HepG2 (cell line): Measurements from ENCODE around the gene IL22RA1. TPM values are rescaled to one million over a fixed set of nuclear protein-coding genes. Genes with fewer than 3 reads are reported as not detected.

Experiments
- ATAC-seq: fragments of 200-7000 bp; cut with Tn5 transposase; 3 replicates; pipeline ENCODE4 v1.9.1; 2020; ENCODE audit warnings: mild to moderate bottlenecking, moderate library complexity
- BruUV-seq: library from RNA; stranded (reverse); fragments of 400-500 nt; replicated peaks from 2 replicates; lab custom pipeline; 2021; lab: Mats Ljungman, UMichigan
- CTCF ChIA-PET: fragments of 300-600 bp; formaldehyde crosslinking; extraction: SDS; loops from one replicate; lab custom pipeline; 2021; ENCODE audit warnings: low total read pairs, inconsistent platforms, low intra/inter-chr PET ratio; lab: Yijun Ruan, JAX
- POLR2A ChIA-PET: fragments of 350-600 bp; sonication (Branson Sonifier 250); formaldehyde crosslinking; loops from one replicate; lab custom pipeline; 2020; ENCODE audit warnings: antibody characterized with exemption, inconsistent platforms; lab: Yijun Ruan, JAX
- DNase-seq: peaks from one replicate; pipeline ENCODE4 v3.0.0-alpha.2; 2015; ENCODE audit warnings: low spot score
- FAIRE-seq: peaks from 3 replicates; lab custom pipeline; 2011; peaks lifted over from hg19 to GRCh38; lab: Jason Lieb, UNC
- H2AFZ ChIP-seq: one replicate; pipeline ENCODE4 v1.6.1; 2011; ENCODE audit warnings: low read length, inconsistent platforms
- H3K27ac ChIP-seq: fragments of 300-600 bp; 3 replicates; pipeline ENCODE4 v1.8.0; 2011; ENCODE audit warnings: mixed run types, mild to moderate bottlenecking, mixed read lengths, low read length, inconsistent platforms; ENCODE audit not compliant: insufficient read depth; ENCODE audit errors: extremely low read length
- H3K27me3 ChIP-seq, 2 experiments: fragments of 200-600 bp in 1 of 2; 2 replicates in 1 of 2; 3 replicates in 1 of 2; pipeline versions ENCODE4 v1.6.0 to v1.8.0; 2011; ENCODE audit warnings: low read length in 2 of 2, mild to moderate bottlenecking in 2 of 2, moderate library complexity in 2 of 2, inconsistent platforms in 1 of 2; ENCODE audit not compliant: insufficient read depth in 2 of 2, control insufficient read depth in 1 of 2
- H3K36me3 ChIP-seq, 2 experiments: fragments of 200-600 bp in 1 of 2; replicated peaks in 1 of 2; 2 replicates in 1 of 2; 3 replicates in 1 of 2; pipeline versions ENCODE4 v1.5.1 to v1.8.0; 2011; ENCODE audit warnings: low read length in 2 of 2, inconsistent platforms in 1 of 2; ENCODE audit not compliant: insufficient read depth in 2 of 2, control insufficient read depth in 1 of 2
- H3K4me1 ChIP-seq: 2 replicates; pipeline ENCODE4 v1.5.1; 2012; ENCODE audit warnings: low read length, inconsistent platforms; ENCODE audit not compliant: insufficient read depth
- H3K4me2 ChIP-seq: 2 replicates; pipeline ENCODE4 v1.6.0; 2011; ENCODE audit warnings: low read depth, low read length, inconsistent platforms
- H3K4me3 ChIP-seq, 3 experiments: fragments of 200-600 bp in 1 of 3; sonication (generic), shearing (Covaris generic) in 1 of 3; replicated peaks in 1 of 3; 2 replicates each; pipeline ENCODE4 v1.5.1; 2011 to 2016; ENCODE audit warnings: low read length in 3 of 3, inconsistent platforms in 2 of 3, low read depth in 2 of 3, mild to moderate bottlenecking in 2 of 3, control low read depth in 1 of 3, mixed read lengths in 1 of 3; ENCODE audit not compliant: insufficient read depth in 1 of 3
- H3K79me2 ChIP-seq: one replicate; pipeline ENCODE4 v1.6.1; 2011; ENCODE audit warnings: low read length, inconsistent platforms; ENCODE audit not compliant: insufficient read depth
- H3K9ac ChIP-seq: 2 replicates; pipeline ENCODE4 v1.6.0; 2011; ENCODE audit warnings: mild to moderate bottlenecking, low read depth, low read length, inconsistent platforms; ENCODE audit not compliant: insufficient read depth
- H3K9me3 ChIP-seq: 2 replicates; pipeline ENCODE4 v1.5.1; 2012; ENCODE audit warnings: mild to moderate bottlenecking, low read length
- H4K20me1 ChIP-seq: 2 replicates; pipeline ENCODE4 v1.6.0; 2011; ENCODE audit warnings: inconsistent platforms, mild to moderate bottlenecking, low read length, moderate library complexity; ENCODE audit not compliant: insufficient read depth
- ARNTL ChIP-seq: sonication (generic); formaldehyde crosslinking; IDR thresholded peaks from 2 replicates; pipeline ENCODE4 v1.4.0; 2020; ENCODE audit warnings: mild to moderate bottlenecking, missing genetic modification reagents
- IRF2 ChIP-seq: IDR thresholded peaks from 2 replicates; pipeline ENCODE4 v1.6.1; 2018; ENCODE audit warnings: missing genetic modification reagents, missing compliant biosample characterization
- RXRB ChIP-seq: IDR thresholded peaks from 2 replicates; pipeline ENCODE4 v1.6.1; 2016; ENCODE audit warnings: borderline replicate concordance, missing genetic modification reagents, missing compliant biosample characterization
- SAFB2 ChIP-seq: sonication (generic); formaldehyde crosslinking; IDR thresholded peaks from 2 replicates; pipeline ENCODE4 v1.5.1; 2020; ENCODE audit warnings: missing genetic modification reagents, low read depth, mild to moderate bottlenecking, borderline replicate concordance
- SMAD3 ChIP-seq: sonication (generic); formaldehyde crosslinking; IDR thresholded peaks from 2 replicates; pipeline ENCODE4 v1.4.0; 2020; ENCODE audit warnings: missing genetic modification reagents
- ZNF382 ChIP-seq: sonication (generic); formaldehyde crosslinking; IDR thresholded peaks from 2 replicates; pipeline ENCODE4 v1.5.0; 2020; ENCODE audit warnings: missing genetic modification reagents, mild to moderate bottlenecking, borderline replicate concordance
- ZNF605 ChIP-seq: sonication (generic); formaldehyde crosslinking; IDR thresholded peaks from 2 replicates; pipeline ENCODE4 v1.8.0; 2022; ENCODE audit warnings: mild to moderate bottlenecking, missing genetic modification reagents
- ZNF83 ChIP-seq: sonication (generic); formaldehyde crosslinking; IDR thresholded peaks from 2 replicates; pipeline ENCODE4 v1.4.0; 2020; ENCODE audit warnings: missing genetic modification reagents, mild to moderate bottlenecking, borderline replicate concordance
- WGBS: methylation state at CpG from one replicate; pipeline ENCODE4 v1.1.6; 2017; ENCODE audit warnings: low lambda C conversion rate; 5-methylcytosine and 5-hydroxymethylcytosine counted together
- in situ Hi-C: cut with HindIII; loops from 2 replicates; pipeline ENCODE4 v1.10.0; 2017; ENCODE audit warnings: low pct_unique_long_range_greater_than_20kb; ENCODE audit not compliant: extremely low pct_ligation_motif_present
- intact Hi-C: fragments of 100-400 bp; cut with micrococcal nuclease; formaldehyde crosslinking; loops from one replicate; pipeline ENCODE4 v1.10.0; 2022; ENCODE audit not compliant: unreplicated experiment
- polyA plus RNA-seq, 8 experiments: library from polyadenylated mRNA; depleted of rRNA in 3 of 8; stranded (reverse) in 7 of 8; unstranded in 1 of 8; fragments of >200 nt; fragmentation: Illumina TruSeq in 4 of 8; extraction: Trizol in 4 of 8; gene quantifications; 2 replicates each; pipeline versions ENCODE4 v1.2.1 to v1.2.3, GENCODE V29; 2011 to 2016; ENCODE audit warnings: low read depth in 4 of 8, missing spikeins in 1 of 8, mixed read lengths in 1 of 8; ENCODE audit not compliant: insufficient read depth in 1 of 8
- total RNA-seq, 5 experiments: library from RNA; depleted of rRNA; stranded (reverse); fragments of >200 nt; fragmentation: Illumina TruSeq; extraction: Trizol; gene quantifications; 2 replicates each; pipeline ENCODE4 v1.2.3, GENCODE V29; 2016; ENCODE audit warnings: low read depth in 1 of 5
- TF ChIP-seq, protein P1 (sequence below): sonication (generic); formaldehyde crosslinking; IDR thresholded peaks from 2 replicates; pipeline ENCODE4 v1.9.0; 2022; ENCODE audit warnings: missing genetic modification reagents, mild to moderate bottlenecking, borderline replicate concordance
- TF ChIP-seq, protein P2 (sequence below), 2 experiments: sonication (generic) in 1 of 2; formaldehyde crosslinking in 1 of 2; IDR thresholded peaks; 2 replicates each; pipeline versions ENCODE4 v1.4.0 to v1.6.1; 2018 to 2020; ENCODE audit warnings: missing genetic modification reagents in 2 of 2, borderline replicate concordance in 1 of 2, low read depth in 1 of 2, mild to moderate bottlenecking in 1 of 2, missing biosample characterization in 1 of 2
- TF ChIP-seq, protein P3 (sequence below): sonication (generic); formaldehyde crosslinking; IDR thresholded peaks from 2 replicates; pipeline ENCODE4 v1.5.1; 2020; ENCODE audit warnings: mild to moderate bottlenecking, missing genetic modification reagents, moderate library complexity
- TF ChIP-seq, protein P4 (sequence below): sonication (generic); formaldehyde crosslinking; IDR thresholded peaks from 2 replicates; pipeline ENCODE4 v1.4.0; 2020; ENCODE audit warnings: missing genetic modification reagents

Gene IL22RA1
- total and polyA plus RNA-seq, 2 of the 13 experiments (the other 11 are each of a cell fraction or from before 2014, with no cell fraction given): 4.4 to 10.2 TPM

- in situ Hi-C loops: loop anchor here (5.0 to 10.0 kb wide), 2 partner anchors 36 to 324 kb away; no protein-coding TSS in a partner anchor
- intact Hi-C loops: loop anchor here (1.0 kb wide), 2 partner anchors 41 to 320 kb away; partner anchors contain the start of gene MYOM3
- Histone ChIP-seq H3K4me2 (no peak overlapping the region), H4K20me1 (no peaks in the 10 kb centered on the region), H3K79me2 (no peaks in the 10 kb centered on the region), H3K4me3 (no peak overlapping the region), H3K9ac (no peak overlapping the region), H3K4me1 (no peaks in the 10 kb centered on the region), H3K27me3 (no peaks in the 10 kb centered on the region), H3K36me3 (peaks cover 0 to 1% of the 10 kb centered on the region in 2 experiments; a peak in 2 of 5 replicates), H3K27ac (no peak overlapping the region), H2AFZ (no peak overlapping the region), H3K9me3 (no peaks in the 10 kb centered on the region)
- ChIA-PET CTCF (interaction anchor here (1.3 to 2.5 kb wide), 3 partner anchors 42 to 320 kb away, joined by 4 to 14 read pairs (median 13); partner anchors contain the start of gene MYOM3), POLR2A (interaction anchor here (1.8 kb wide), 1 partner anchor 79 kb away, joined by 4 read pairs; no protein-coding TSS in a partner anchor)
- FAIRE-seq: peak; percentile 92
- no TSS peak for BruUV-seq
- peak; percentile 68 for DNase-seq
- WGBS: 46% methylated on average over 14 of the region's 15 CpGs
- ATAC-seq: peak; percentile 94
- TF ChIP-seq SMAD3 (CRISPR knock-in tag) (0 out of 2 replicates have a peak, but pooled peaks have one; percentile 39), ARNTL (no peak), ZNF605 (peak; percentile 43; the same call in 1 of the 2 replicates), SAFB2 (CRISPR knock-in tag) (no peak), IRF2 (CRISPR knock-in tag) (peak; percentile 51; the same call in 1 of the 2 replicates), RXRB (peak; percentile 22; the same call in 1 of the 2 replicates), ZNF382 (no peak), ZNF83 (CRISPR knock-in tag) (0 out of 2 replicates have a peak, but pooled peaks have one; percentile 53)
- TF ChIP-seq, protein P1, sequence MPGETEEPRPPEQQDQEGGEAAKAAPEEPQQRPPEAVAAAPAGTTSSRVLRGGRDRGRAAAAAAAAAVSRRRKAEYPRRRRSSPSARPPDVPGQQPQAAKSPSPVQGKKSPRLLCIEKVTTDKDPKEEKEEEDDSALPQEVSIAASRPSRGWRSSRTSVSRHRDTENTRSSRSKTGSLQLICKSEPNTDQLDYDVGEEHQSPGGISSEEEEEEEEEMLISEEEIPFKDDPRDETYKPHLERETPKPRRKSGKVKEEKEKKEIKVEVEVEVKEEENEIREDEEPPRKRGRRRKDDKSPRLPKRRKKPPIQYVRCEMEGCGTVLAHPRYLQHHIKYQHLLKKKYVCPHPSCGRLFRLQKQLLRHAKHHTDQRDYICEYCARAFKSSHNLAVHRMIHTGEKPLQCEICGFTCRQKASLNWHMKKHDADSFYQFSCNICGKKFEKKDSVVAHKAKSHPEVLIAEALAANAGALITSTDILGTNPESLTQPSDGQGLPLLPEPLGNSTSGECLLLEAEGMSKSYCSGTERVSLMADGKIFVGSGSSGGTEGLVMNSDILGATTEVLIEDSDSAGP (CRISPR knock-in tag): peak; percentile 29; the same call in 1 of the 2 replicates
- TF ChIP-seq, protein P2, sequence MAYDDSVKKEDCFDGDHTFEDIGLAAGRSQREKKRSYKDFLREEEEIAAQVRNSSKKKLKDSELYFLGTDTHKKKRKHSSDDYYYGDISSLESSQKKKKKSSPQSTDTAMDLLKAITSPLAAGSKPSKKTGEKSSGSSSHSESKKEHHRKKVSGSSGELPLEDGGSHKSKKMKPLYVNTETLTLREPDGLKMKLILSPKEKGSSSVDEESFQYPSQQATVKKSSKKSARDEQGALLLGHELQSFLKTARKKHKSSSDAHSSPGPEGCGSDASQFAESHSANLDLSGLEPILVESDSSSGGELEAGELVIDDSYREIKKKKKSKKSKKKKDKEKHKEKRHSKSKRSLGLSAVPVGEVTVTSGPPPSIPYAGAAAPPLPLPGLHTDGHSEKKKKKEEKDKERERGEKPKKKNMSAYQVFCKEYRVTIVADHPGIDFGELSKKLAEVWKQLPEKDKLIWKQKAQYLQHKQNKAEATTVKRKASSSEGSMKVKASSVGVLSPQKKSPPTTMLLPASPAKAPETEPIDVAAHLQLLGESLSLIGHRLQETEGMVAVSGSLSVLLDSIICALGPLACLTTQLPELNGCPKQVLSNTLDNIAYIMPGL (CRISPR knock-in tag; IDR thresholded peaks at IDR 0.05; ENCODE audit: borderline replicate concordance in 1 of 2, low read depth in 1 of 2): peak; percentile 58 to 68; a peak in 2 of 4 replicates
- TF ChIP-seq, protein P3, sequence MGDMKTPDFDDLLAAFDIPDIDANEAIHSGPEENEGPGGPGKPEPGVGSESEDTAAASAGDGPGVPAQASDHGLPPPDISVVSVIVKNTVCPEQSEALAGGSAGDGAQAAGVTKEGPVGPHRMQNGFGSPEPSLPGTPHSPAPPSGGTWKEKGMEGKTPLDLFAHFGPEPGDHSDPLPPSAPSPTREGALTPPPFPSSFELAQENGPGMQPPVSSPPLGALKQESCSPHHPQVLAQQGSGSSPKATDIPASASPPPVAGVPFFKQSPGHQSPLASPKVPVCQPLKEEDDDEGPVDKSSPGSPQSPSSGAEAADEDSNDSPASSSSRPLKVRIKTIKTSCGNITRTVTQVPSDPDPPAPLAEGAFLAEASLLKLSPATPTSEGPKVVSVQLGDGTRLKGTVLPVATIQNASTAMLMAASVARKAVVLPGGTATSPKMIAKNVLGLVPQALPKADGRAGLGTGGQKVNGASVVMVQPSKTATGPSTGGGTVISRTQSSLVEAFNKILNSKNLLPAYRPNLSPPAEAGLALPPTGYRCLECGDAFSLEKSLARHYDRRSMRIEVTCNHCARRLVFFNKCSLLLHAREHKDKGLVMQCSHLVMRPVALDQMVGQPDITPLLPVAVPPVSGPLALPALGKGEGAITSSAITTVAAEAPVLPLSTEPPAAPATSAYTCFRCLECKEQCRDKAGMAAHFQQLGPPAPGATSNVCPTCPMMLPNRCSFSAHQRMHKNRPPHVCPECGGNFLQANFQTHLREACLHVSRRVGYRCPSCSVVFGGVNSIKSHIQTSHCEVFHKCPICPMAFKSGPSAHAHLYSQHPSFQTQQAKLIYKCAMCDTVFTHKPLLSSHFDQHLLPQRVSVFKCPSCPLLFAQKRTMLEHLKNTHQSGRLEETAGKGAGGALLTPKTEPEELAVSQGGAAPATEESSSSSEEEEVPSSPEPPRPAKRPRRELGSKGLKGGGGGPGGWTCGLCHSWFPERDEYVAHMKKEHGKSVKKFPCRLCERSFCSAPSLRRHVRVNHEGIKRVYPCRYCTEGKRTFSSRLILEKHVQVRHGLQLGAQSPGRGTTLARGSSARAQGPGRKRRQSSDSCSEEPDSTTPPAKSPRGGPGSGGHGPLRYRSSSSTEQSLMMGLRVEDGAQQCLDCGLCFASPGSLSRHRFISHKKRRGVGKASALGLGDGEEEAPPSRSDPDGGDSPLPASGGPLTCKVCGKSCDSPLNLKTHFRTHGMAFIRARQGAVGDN: peak; percentile 50
- TF ChIP-seq, protein P4, sequence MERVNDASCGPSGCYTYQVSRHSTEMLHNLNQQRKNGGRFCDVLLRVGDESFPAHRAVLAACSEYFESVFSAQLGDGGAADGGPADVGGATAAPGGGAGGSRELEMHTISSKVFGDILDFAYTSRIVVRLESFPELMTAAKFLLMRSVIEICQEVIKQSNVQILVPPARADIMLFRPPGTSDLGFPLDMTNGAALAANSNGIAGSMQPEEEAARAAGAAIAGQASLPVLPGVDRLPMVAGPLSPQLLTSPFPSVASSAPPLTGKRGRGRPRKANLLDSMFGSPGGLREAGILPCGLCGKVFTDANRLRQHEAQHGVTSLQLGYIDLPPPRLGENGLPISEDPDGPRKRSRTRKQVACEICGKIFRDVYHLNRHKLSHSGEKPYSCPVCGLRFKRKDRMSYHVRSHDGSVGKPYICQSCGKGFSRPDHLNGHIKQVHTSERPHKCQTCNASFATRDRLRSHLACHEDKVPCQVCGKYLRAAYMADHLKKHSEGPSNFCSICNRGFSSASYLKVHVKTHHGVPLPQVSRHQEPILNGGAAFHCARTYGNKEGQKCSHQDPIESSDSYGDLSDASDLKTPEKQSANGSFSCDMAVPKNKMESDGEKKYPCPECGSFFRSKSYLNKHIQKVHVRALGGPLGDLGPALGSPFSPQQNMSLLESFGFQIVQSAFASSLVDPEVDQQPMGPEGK (CRISPR knock-in tag): peak; percentile 44; the same call in 1 of the 2 replicates
Observed at GRCh38 chr1:24070821-24071393, 72.0 kb downstream of the IL22RA1 start.
